Smooth muscle cell (in vitro differentiated cells): ENCODE measurements around the gene CCDC60. TPM values are rescaled to one million over a fixed set of nuclear protein-coding genes. Genes with fewer than 3 reads are reported as not detected.

ENCODE experiments used
- DNase-seq: peaks from one replicate; lab custom pipeline; 2025; ENCODE audit not compliant: unreplicated experiment; lab: John Stamatoyannopoulos, UW
- H2AFZ ChIP-seq: fragments of 200-600 bp; sonication (generic); 2 replicates; pipeline ENCODE4 v1.6.0; 2016; ENCODE audit warnings: antibody characterized with exemption, low read depth, mild to moderate bottlenecking
- H3F3A ChIP-seq: fragments of 200-600 bp; sonication (generic); 2 replicates; pipeline ENCODE4 v1.6.0; 2017; ENCODE audit warnings: antibody characterized with exemption, low read depth
- H3K27ac ChIP-seq: fragments of 200-600 bp; sonication (generic); 2 replicates; pipeline ENCODE4 v1.5.1; 2016; ENCODE audit warnings: low read depth, mild to moderate bottlenecking
- H3K27me3 ChIP-seq: fragments of 200-600 bp; sonication (generic); 2 replicates; pipeline ENCODE4 v1.6.1; 2016; ENCODE audit warnings: low read depth, mild to moderate bottlenecking
- H3K36me3 ChIP-seq: fragments of 200-600 bp; sonication (generic); 2 replicates; pipeline ENCODE4 v1.5.1; 2016; ENCODE audit warnings: low read depth
- H3K4me1 ChIP-seq: fragments of 200-600 bp; sonication (generic); 2 replicates; pipeline ENCODE4 v1.5.1; 2016; ENCODE audit warnings: low read depth
- H3K4me2 ChIP-seq: fragments of 200-600 bp; sonication (generic); 2 replicates; pipeline ENCODE4 v1.6.0; 2016; ENCODE audit warnings: mild to moderate bottlenecking
- H3K4me3 ChIP-seq: fragments of 200-600 bp; sonication (generic); 2 replicates; pipeline ENCODE4 v1.5.1; 2016; ENCODE audit warnings: mild to moderate bottlenecking
- H3K79me2 ChIP-seq: fragments of 200-600 bp; sonication (generic); 2 replicates; pipeline ENCODE4 v1.6.0; 2016; ENCODE audit warnings: low read depth, mild to moderate bottlenecking
- H3K9ac ChIP-seq: fragments of 200-600 bp; sonication (generic); 2 replicates; pipeline ENCODE4 v1.6.0; 2016; ENCODE audit warnings: low read depth
- H3K9me3 ChIP-seq: fragments of 200-600 bp; sonication (generic); replicated peaks from 2 replicates; pipeline ENCODE4 v1.5.1; 2016; ENCODE audit warnings: low read depth
- H4K20me1 ChIP-seq: fragments of 200-600 bp; sonication (generic); 2 replicates; pipeline ENCODE4 v1.6.0; 2016; ENCODE audit warnings: low read depth
- CTCF ChIP-seq: fragments of 200-600 bp; sonication (generic); IDR thresholded peaks from 2 replicates; pipeline ENCODE4 v1.5.1; 2017; ENCODE audit warnings: borderline replicate concordance, mild to moderate bottlenecking, antibody characterized with exemption; ENCODE audit not compliant: insufficient read depth, poor library complexity, severe bottlenecking
- WGBS: methylation state at CpG from one replicate; pipeline ENCODE4 v1.1.7; 2016; ENCODE audit warnings: low lambda C conversion rate; 5-methylcytosine and 5-hydroxymethylcytosine counted together
- polyA plus RNA-seq: library from polyadenylated mRNA; unstranded; fragments of >200 nt; fragmentation: Nextera tagmentation; extraction: Ambion mirVana; gene quantifications from 2 replicates; pipeline ENCODE4 v1.2.1, GENCODE V29; 2016
- total RNA-seq: library from RNA; depleted of rRNA; stranded (reverse); fragments of >200 nt; gene quantifications from 2 replicates; pipeline ENCODE4 v1.2.3, GENCODE V29; 2014

The CCDC60 gene
- total and polyA plus RNA-seq, 2 experiments from 2014 or later, result not detected

- no peak overlapping the region for H3K9ac ChIP-seq
- H3K4me3 ChIP-seq, result no peak overlapping the region
- DNase-seq, result no peak
- no peaks in the 10 kb centered on the region for H4K20me1 ChIP-seq
- H3K4me2 ChIP-seq, result no peak overlapping the region
- H3K9me3 ChIP-seq, result no peaks in the 10 kb centered on the region
- H3K27ac ChIP-seq, result no peak overlapping the region
- no peak for TF ChIP-seq CTCF
- H3K4me1 ChIP-seq, result no peaks in the 10 kb centered on the region
- WGBS, result 91% methylated on average over 5 of the region's 5 CpGs
- H3K36me3 ChIP-seq, result no peaks in the 10 kb centered on the region
- H3K27me3 ChIP-seq, result no peaks in the 10 kb centered on the region
- H2AFZ ChIP-seq, result no peak overlapping the region
- H3F3A ChIP-seq, result no peaks in the 10 kb centered on the region
- no peaks in the 10 kb centered on the region for H3K79me2 ChIP-seq
Measured at GRCh38 chr12:119384340-119384739, 49.8 kb downstream of the CCDC60 start.

GRCh38 chr12:119385659-119386058, 51.1 kb downstream of the CCDC60 start:
- Histone ChIP-seq H4K20me1 (no peaks in the 10 kb centered on the region), H3K9ac (no peak overlapping the region), H3F3A (no peaks in the 10 kb centered on the region), H3K79me2 (no peaks in the 10 kb centered on the region), H3K36me3 (no peaks in the 10 kb centered on the region), H3K27me3 (no peaks in the 10 kb centered on the region), H3K4me1 (no peaks in the 10 kb centered on the region), H2AFZ (no peak overlapping the region), H3K9me3 (no peaks in the 10 kb centered on the region), H3K27ac (no peak overlapping the region), H3K4me2 (no peak overlapping the region), H3K4me3 (no peak overlapping the region)
- no peak for DNase-seq
- TF ChIP-seq CTCF, result no peak
- 59% methylated on average over 3 of the region's 3 CpGs for WGBS

- no peak overlapping the region for H3K4me2 ChIP-seq
- no peak overlapping the region for H3K9ac ChIP-seq
- no peaks in the 10 kb centered on the region for H3K4me1 ChIP-seq
- no peaks in the 10 kb centered on the region for H3K27me3 ChIP-seq
- no peak overlapping the region for H3K27ac ChIP-seq
- no peaks in the 10 kb centered on the region for H3F3A ChIP-seq
- DNase-seq, result no peak
- no peaks in the 10 kb centered on the region for H3K9me3 ChIP-seq
- H3K79me2 ChIP-seq, result no peaks in the 10 kb centered on the region
- no peaks in the 10 kb centered on the region for H3K36me3 ChIP-seq
- no peak for TF ChIP-seq CTCF
- H3K4me3 ChIP-seq, result no peak overlapping the region
- no peaks in the 10 kb centered on the region for H4K20me1 ChIP-seq
- no peak overlapping the region for H2AFZ ChIP-seq
Measured at GRCh38 chr12:119389687-119390086, 55.2 kb downstream of the CCDC60 start.

GRCh38 chr12:119391673-119392072, 57.1 kb downstream of the CCDC60 start:
- no peaks in the 10 kb centered on the region for H3F3A ChIP-seq

More at GRCh38 chr12:119391673-119392072, 57.1 kb downstream of the CCDC60 start:
- Histone ChIP-seq H2AFZ (no peak overlapping the region), H4K20me1 (no peaks in the 10 kb centered on the region), H3K36me3 (no peaks in the 10 kb centered on the region), H3K4me3 (no peak overlapping the region), H3K4me2 (no peak overlapping the region), H3K9ac (no peak overlapping the region), H3K27me3 (no peaks in the 10 kb centered on the region), H3K9me3 (no peaks in the 10 kb centered on the region), H3K4me1 (no peaks in the 10 kb centered on the region), H3K27ac (no peak overlapping the region), H3K79me2 (no peaks in the 10 kb centered on the region)
- TF ChIP-seq CTCF, result no peak
- 82% methylated on average over 5 of the region's 5 CpGs for WGBS
- no peak for DNase-seq
